ENCODE measurements around the gene GABBR2.
A peak's percentile ranks its signal among the peaks of the same experiment; 100 is the strongest.

GABBR2 gene

GRCh38 chr9:98708103-98708932 lies 417 bp downstream of the GABBR2 start:
- no peaks in the 10 kb centered on the region for H3K36me3 Mint-ChIP-seq
- H3K4me1 Mint-ChIP-seq, result no peaks in the 10 kb centered on the region
- peaks cover 27% of the 10 kb centered on the region for H3K27me3 Mint-ChIP-seq
- H3K27ac Mint-ChIP-seq, result no peak overlapping the region
- no peak overlapping the region for H3K4me3 Mint-ChIP-seq
- DNase-seq (ENCODE audit: low spot score in 2 of 2) (no peak), ATAC-seq (ENCODE audit: low read depth) (no peak)
- H3K9me3 Mint-ChIP-seq, result peaks cover 2% of the 10 kb centered on the region

GRCh38 chr9:98707166-98708102 lies 1.3 kb downstream of the GABBR2 start:
- peaks cover 31% of the 10 kb centered on the region for H3K27me3 Mint-ChIP-seq
- H3K27ac Mint-ChIP-seq, result no peak overlapping the region
- H3K36me3 Mint-ChIP-seq, result no peaks in the 10 kb centered on the region
- H3K9me3 Mint-ChIP-seq, result peaks cover 2% of the 10 kb centered on the region
- H3K4me3 Mint-ChIP-seq, result no peak overlapping the region
- H3K4me1 Mint-ChIP-seq, result no peaks in the 10 kb centered on the region
- ATAC-seq (ENCODE audit: low read depth), result no peak
- DNase-seq (ENCODE audit: low spot score in 2 of 2), result no peak

- H3K9me3 Mint-ChIP-seq, result peaks cover 2% of the 10 kb centered on the region
- peaks cover 33% of the 10 kb centered on the region for H3K27me3 Mint-ChIP-seq
- no peaks in the 10 kb centered on the region for H3K36me3 Mint-ChIP-seq
- no peak overlapping the region for H3K27ac Mint-ChIP-seq
- peak overlapping the region; percentile 9 for H3K4me3 Mint-ChIP-seq
- DNase-seq (ENCODE audit: low spot score in 2 of 2) (no peak), ATAC-seq (ENCODE audit: low read depth) (no peak)
- no peaks in the 10 kb centered on the region for H3K4me1 Mint-ChIP-seq
Observed at GRCh38 chr9:98706651-98707165, 2.0 kb downstream of the GABBR2 start.

- H3K4me3 Mint-ChIP-seq, result no peak overlapping the region
- no peak for DNase-seq (ENCODE audit: low spot score in 2 of 2)
- H3K27ac Mint-ChIP-seq, result no peak overlapping the region
- H3K27me3 Mint-ChIP-seq, result peaks cover 23% of the 10 kb centered on the region
- H3K36me3 Mint-ChIP-seq, result peaks cover 2% of the 10 kb centered on the region
- H3K9me3 Mint-ChIP-seq, result peaks cover 9% of the 10 kb centered on the region
- H3K4me1 Mint-ChIP-seq, result no peaks in the 10 kb centered on the region
- no peak for ATAC-seq (ENCODE audit: low read depth)
Observed at GRCh38 chr9:98702835-98703380, 5.8 kb downstream of the GABBR2 start.

- peaks cover 23% of the 10 kb centered on the region for H3K27me3 Mint-ChIP-seq
- H3K4me1 Mint-ChIP-seq, result no peaks in the 10 kb centered on the region
- peaks cover 9% of the 10 kb centered on the region for H3K9me3 Mint-ChIP-seq
Observed at GRCh38 chr9:98702340-98702739, 6.4 kb downstream of the GABBR2 start.

GRCh38 chr9:98701576-98701975 lies 7.2 kb downstream of the GABBR2 start:
- Mint-ChIP-seq H3K9me3 (peaks cover 9% of the 10 kb centered on the region), H3K36me3 (peaks cover 2% of the 10 kb centered on the region), H3K4me3 (no peak overlapping the region), H3K27ac (no peak overlapping the region), H3K4me1 (no peaks in the 10 kb centered on the region), H3K27me3 (peaks cover 21% of the 10 kb centered on the region)
- no peak for ATAC-seq (ENCODE audit: low read depth)
- no peak for DNase-seq (ENCODE audit: low spot score in 2 of 2)

More at GRCh38 chr9:98702340-98702739, 6.4 kb downstream of the GABBR2 start:
- Mint-ChIP-seq H3K36me3 (peaks cover 2% of the 10 kb centered on the region), H3K4me3 (no peak overlapping the region), H3K27ac (no peak overlapping the region)
- ATAC-seq (ENCODE audit: low read depth), result no peak
- no peak for DNase-seq (ENCODE audit: low spot score in 2 of 2)

GRCh38 chr9:98700801-98701200 lies 7.9 kb downstream of the GABBR2 start:
- Mint-ChIP-seq H3K36me3 (peaks cover 2% of the 10 kb centered on the region), H3K4me3 (no peak overlapping the region), H3K9me3 (peaks cover 9% of the 10 kb centered on the region), H3K27ac (no peak overlapping the region), H3K27me3 (peaks cover 21% of the 10 kb centered on the region), H3K4me1 (no peaks in the 10 kb centered on the region)
- ATAC-seq (ENCODE audit: low read depth) (no peak), DNase-seq (ENCODE audit: low spot score in 2 of 2) (no peak)

GRCh38 chr9:98698856-98699255 lies 9.9 kb downstream of the GABBR2 start:
- Mint-ChIP-seq H3K4me1 (no peaks in the 10 kb centered on the region), H3K27ac (no peak overlapping the region), H3K27me3 (peaks cover 16% of the 10 kb centered on the region), H3K36me3 (peaks cover 2% of the 10 kb centered on the region), H3K4me3 (no peak overlapping the region), H3K9me3 (peaks cover 7% of the 10 kb centered on the region)
- no peak for ATAC-seq (ENCODE audit: low read depth)
- DNase-seq (ENCODE audit: low spot score in 2 of 2), result no peak

- no peaks in the 10 kb centered on the region for H3K4me1 Mint-ChIP-seq
- peaks cover 9% of the 10 kb centered on the region for H3K27me3 Mint-ChIP-seq
- no peak for ATAC-seq (ENCODE audit: low read depth)
Observed at GRCh38 chr9:98694943-98695342, 13.8 kb downstream of the GABBR2 start.

GRCh38 chr9:98692392-98692791 lies 16.3 kb downstream of the GABBR2 start:
- Mint-ChIP-seq H3K4me3 (no peak overlapping the region), H3K27me3 (peaks cover 9% of the 10 kb centered on the region), H3K9me3 (no peaks in the 10 kb centered on the region), H3K4me1 (no peaks in the 10 kb centered on the region), H3K27ac (no peak overlapping the region), H3K36me3 (no peaks in the 10 kb centered on the region)
- DNase-seq (ENCODE audit: low spot score in 2 of 2) (no peak), ATAC-seq (ENCODE audit: low read depth) (no peak)

More at GRCh38 chr9:98694943-98695342, 13.8 kb downstream of the GABBR2 start:
- Mint-ChIP-seq H3K4me3 (no peak overlapping the region), H3K27ac (no peak overlapping the region), H3K36me3 (no peaks in the 10 kb centered on the region), H3K9me3 (no peaks in the 10 kb centered on the region)
- DNase-seq (ENCODE audit: low spot score in 2 of 2), result no peak

- H3K9me3 Mint-ChIP-seq, result no peaks in the 10 kb centered on the region
- peaks cover 9% of the 10 kb centered on the region for H3K27me3 Mint-ChIP-seq
- ATAC-seq (ENCODE audit: low read depth) (no peak), DNase-seq (ENCODE audit: low spot score in 2 of 2) (no peak)
- H3K27ac Mint-ChIP-seq, result no peak overlapping the region
- H3K36me3 Mint-ChIP-seq, result no peaks in the 10 kb centered on the region
- no peak overlapping the region for H3K4me3 Mint-ChIP-seq
- H3K4me1 Mint-ChIP-seq, result no peaks in the 10 kb centered on the region
Observed at GRCh38 chr9:98691890-98692289, 16.8 kb downstream of the GABBR2 start.

GRCh38 chr9:98690686-98691085 lies 18.0 kb downstream of the GABBR2 start:
- no peaks in the 10 kb centered on the region for H3K9me3 Mint-ChIP-seq
- H3K4me1 Mint-ChIP-seq, result no peaks in the 10 kb centered on the region
- ATAC-seq (ENCODE audit: low read depth), result no peak
- H3K27ac Mint-ChIP-seq, result no peak overlapping the region
- DNase-seq (ENCODE audit: low spot score in 2 of 2), result no peak
- no peaks in the 10 kb centered on the region for H3K36me3 Mint-ChIP-seq
- peaks cover 6% of the 10 kb centered on the region for H3K27me3 Mint-ChIP-seq
- H3K4me3 Mint-ChIP-seq, result no peak overlapping the region

GRCh38 chr9:98688710-98689495 lies 19.8 kb downstream of the GABBR2 start:
- Mint-ChIP-seq H3K4me1 (no peaks in the 10 kb centered on the region), H3K27ac (no peak overlapping the region), H3K27me3 (peaks cover 3% of the 10 kb centered on the region), H3K36me3 (no peaks in the 10 kb centered on the region), H3K9me3 (no peaks in the 10 kb centered on the region), H3K4me3 (no peak overlapping the region)
- ATAC-seq (ENCODE audit: low read depth) (no peak), DNase-seq (ENCODE audit: low spot score in 2 of 2) (no peak)
